ENCODE data around the gene ZSCAN21. TPM values are rescaled to one million over a fixed set of nuclear protein-coding genes. Genes with fewer than 3 reads are reported as not detected.

Gene ZSCAN21
- total RNA-seq, 1 experiment from 2014 or later = 24.3 TPM

- no peak overlapping the region for H3K4ac ChIP-seq (ENCODE audit: low read depth, low read length)
- Mint-ChIP-seq H3K4me1 (peaks cover 4 to 9% of the 10 kb centered on the region in 2 experiments), H3K4me3 (no peak overlapping the region), H3K27me3 (ENCODE audit: low read depth) (peaks cover 10% of the 10 kb centered on the region), H3K27ac (no peak overlapping the region; a peak in 1 of 7 replicates), H3K9me3 (no peaks in the 10 kb centered on the region), H3K36me3 (ENCODE audit: insufficient read depth in 1 of 3, low read depth in 3 of 3) (no peaks in the 10 kb centered on the region)
- H4K91ac ChIP-seq (ENCODE audit: insufficient read length, low read depth, low read length) = no peak overlapping the region
- H4K8ac ChIP-seq (replicated peaks; ENCODE audit: insufficient read length, low read depth, low read length) = no peak overlapping the region
- no peak overlapping the region for H3K4me2 ChIP-seq (ENCODE audit: insufficient read depth, insufficient read length, low read length)
- H2BK5ac ChIP-seq (ENCODE audit: insufficient read length, low read length) = no peak overlapping the region
- H3K56ac ChIP-seq (ENCODE audit: insufficient read length, low read depth, low read length) = no peak overlapping the region
- H3K27ac ChIP-seq (ENCODE audit: insufficient read length, low read depth, low read length) = no peak overlapping the region
- H2AFZ ChIP-seq (ENCODE audit: low read length) = no peak overlapping the region
- no peaks in the 10 kb centered on the region for H3K4me1 ChIP-seq (ENCODE audit: insufficient read depth, low read length)
- no peak overlapping the region for H3K9ac ChIP-seq (ENCODE audit: extremely low read depth, insufficient read length, low read length)
- no peaks in the 10 kb centered on the region for H4K20me1 ChIP-seq (ENCODE audit: control insufficient read depth, insufficient read depth, insufficient read length)
- H4K5ac ChIP-seq (ENCODE audit: insufficient read length, low read depth, low read length) = no peak overlapping the region
- H2BK120ac ChIP-seq (ENCODE audit: low read depth, low read length, poor library complexity, severe bottlenecking) = no peak overlapping the region
- no peak overlapping the region for H2AK5ac ChIP-seq (ENCODE audit: insufficient read length, low read length)
- H3K9me3 ChIP-seq (ENCODE audit: control insufficient read depth, low read depth, low read length) = no peaks in the 10 kb centered on the region
- H2BK15ac ChIP-seq (ENCODE audit: low read depth, low read length) = no peak overlapping the region
- H3K23me2 ChIP-seq (ENCODE audit: insufficient read length, low read depth, low read length, poor library complexity, severe bottlenecking) = peaks cover under 1% of the 10 kb centered on the region
- H3T11ph ChIP-seq (ENCODE audit: low read length) = no peak overlapping the region
- no peak overlapping the region for H3K18ac ChIP-seq (ENCODE audit: insufficient read length, low read depth, low read length)
- H2BK12ac ChIP-seq (ENCODE audit: insufficient read length, low read depth, low read length) = no peak overlapping the region
- no peak for DNase-seq
- no CpG with 5 or more reads among the region's 2 CpGs for WGBS (ENCODE audit: extremely low coverage, insufficient read length, low lambda C conversion rate)
- peaks cover under 1% of the 10 kb centered on the region for H3K79me2 ChIP-seq (ENCODE audit: insufficient read depth, low read length)
- no peak overlapping the region for H3K14ac ChIP-seq (ENCODE audit: insufficient read depth, low read length)
- no peaks in the 10 kb centered on the region for H3K27me3 ChIP-seq (ENCODE audit: insufficient read depth, low read length)
- no peak overlapping the region for H3K23ac ChIP-seq (ENCODE audit: insufficient read length, low read depth, low read length)
- no peak for TF ChIP-seq CTCF (conservative IDR thresholded peaks at IDR 0.05)
- H2BK20ac ChIP-seq (ENCODE audit: low read depth, low read length, poor library complexity, severe bottlenecking) = no peak overlapping the region
- H3K79me1 ChIP-seq (ENCODE audit: insufficient read depth, low read depth, low read length, poor library complexity, severe bottlenecking) = no peaks in the 10 kb centered on the region
These were observed 38.7 kb upstream of the ZSCAN21 start for GRCh38 chr7:100010901-100011300.
